ENCODE data around the gene MXD4. TPM values are rescaled to one million over a fixed set of nuclear protein-coding genes. Genes with fewer than 3 reads are reported as not detected.

The MXD4 gene
- total RNA-seq, 1 donor from 2014 or later: 80.3 TPM

- H3K9me3 Mint-ChIP-seq (ENCODE audit: low read depth): no peaks in the 10 kb centered on the region
- peaks cover 3% of the 10 kb centered on the region for H3K27me3 Mint-ChIP-seq (ENCODE audit: low read depth)
- H3K27ac Mint-ChIP-seq (ENCODE audit: unreplicated experiment): no peak overlapping the region
- TF ChIP-seq CTCF (IDR thresholded peaks at IDR 0.05): no peak
- H3K4me3 Mint-ChIP-seq (ENCODE audit: unreplicated experiment): no peak overlapping the region
- H3K4me1 Mint-ChIP-seq (ENCODE audit: low read depth): peaks cover 7% of the 10 kb centered on the region
- DNase-seq (ENCODE audit: low spot score): no peak
- H3K36me3 Mint-ChIP-seq (ENCODE audit: low read depth): peaks cover 2% of the 10 kb centered on the region
Observed at GRCh38 chr4:2288051-2288541, 26.2 kb upstream of the MXD4 start.

GRCh38 chr4:2287594-2287915 is 25.6 kb upstream of the MXD4 start:
- peaks cover 5% of the 10 kb centered on the region for H3K4me1 Mint-ChIP-seq (ENCODE audit: low read depth)
- peaks cover under 1% of the 10 kb centered on the region for H3K27me3 Mint-ChIP-seq (ENCODE audit: low read depth)
- no peak for DNase-seq (ENCODE audit: low spot score)
- no peak overlapping the region for H3K27ac Mint-ChIP-seq (ENCODE audit: unreplicated experiment)
- TF ChIP-seq CTCF (IDR thresholded peaks at IDR 0.05): no peak
- H3K9me3 Mint-ChIP-seq (ENCODE audit: low read depth): no peaks in the 10 kb centered on the region
- H3K36me3 Mint-ChIP-seq (ENCODE audit: low read depth): no peaks in the 10 kb centered on the region
- no peak overlapping the region for H3K4me3 Mint-ChIP-seq (ENCODE audit: unreplicated experiment)

- H3K27me3 Mint-ChIP-seq (ENCODE audit: low read depth): no peaks in the 10 kb centered on the region
- H3K4me1 Mint-ChIP-seq (ENCODE audit: low read depth): peaks cover 5% of the 10 kb centered on the region
- TF ChIP-seq CTCF (IDR thresholded peaks at IDR 0.05): no peak
- H3K4me3 Mint-ChIP-seq (ENCODE audit: unreplicated experiment): no peak overlapping the region
- H3K9me3 Mint-ChIP-seq (ENCODE audit: low read depth): no peaks in the 10 kb centered on the region
- no peak overlapping the region for H3K27ac Mint-ChIP-seq (ENCODE audit: unreplicated experiment)
- DNase-seq (ENCODE audit: low spot score): no peak
- H3K36me3 Mint-ChIP-seq (ENCODE audit: low read depth): no peaks in the 10 kb centered on the region
Observed at GRCh38 chr4:2286904-2287593, 25.1 kb upstream of the MXD4 start.

- no peaks in the 10 kb centered on the region for H3K27me3 Mint-ChIP-seq (ENCODE audit: low read depth)
- peak overlapping the region; percentile 32 for H3K27ac Mint-ChIP-seq (ENCODE audit: unreplicated experiment)
- no peaks in the 10 kb centered on the region for H3K9me3 Mint-ChIP-seq (ENCODE audit: low read depth)
- H3K4me1 Mint-ChIP-seq (ENCODE audit: low read depth): peaks cover 5% of the 10 kb centered on the region
- H3K4me3 Mint-ChIP-seq (ENCODE audit: unreplicated experiment): no peak overlapping the region
- peak; percentile 81 for DNase-seq (ENCODE audit: low spot score)
- H3K36me3 Mint-ChIP-seq (ENCODE audit: low read depth): no peaks in the 10 kb centered on the region
- TF ChIP-seq CTCF (IDR thresholded peaks at IDR 0.05): no peak
Observed at GRCh38 chr4:2285613-2286381, 23.9 kb upstream of the MXD4 start.

- no peak for TF ChIP-seq CTCF (IDR thresholded peaks at IDR 0.05)
- Mint-ChIP-seq H3K36me3 (ENCODE audit: low read depth) (no peaks in the 10 kb centered on the region), H3K27me3 (ENCODE audit: low read depth) (no peaks in the 10 kb centered on the region), H3K27ac (ENCODE audit: unreplicated experiment) (peak overlapping the region; percentile 32), H3K4me1 (ENCODE audit: low read depth) (peaks cover 5% of the 10 kb centered on the region), H3K4me3 (ENCODE audit: unreplicated experiment) (no peak overlapping the region), H3K9me3 (ENCODE audit: low read depth) (no peaks in the 10 kb centered on the region)
- DNase-seq (ENCODE audit: low spot score): no peak
Observed at GRCh38 chr4:2284934-2285612, 23.2 kb upstream of the MXD4 start.

Data from chondrocyte (in vitro differentiated cells).